Loucy (cell line): ENCODE results near the gene TNPO3.

ENCODE experiments used
- EZH2phosphoT487 ChIP-seq: fragments of 200-600 bp; IDR thresholded peaks from 2 replicates; pipeline ENCODE4 v1.6.1; 2018; ENCODE audit warnings: antibody characterized with exemption, mild to moderate bottlenecking, moderate library complexity, borderline replicate concordance
- TF ChIP-seq, protein P1 (sequence below): fragments of 200-600 bp; sonication (generic); conservative IDR thresholded peaks from 2 replicates; pipeline ENCODE4 v1.5.1; 2014; ENCODE audit warnings: mild to moderate bottlenecking, antibody characterized with exemption, low read length

DNA sequence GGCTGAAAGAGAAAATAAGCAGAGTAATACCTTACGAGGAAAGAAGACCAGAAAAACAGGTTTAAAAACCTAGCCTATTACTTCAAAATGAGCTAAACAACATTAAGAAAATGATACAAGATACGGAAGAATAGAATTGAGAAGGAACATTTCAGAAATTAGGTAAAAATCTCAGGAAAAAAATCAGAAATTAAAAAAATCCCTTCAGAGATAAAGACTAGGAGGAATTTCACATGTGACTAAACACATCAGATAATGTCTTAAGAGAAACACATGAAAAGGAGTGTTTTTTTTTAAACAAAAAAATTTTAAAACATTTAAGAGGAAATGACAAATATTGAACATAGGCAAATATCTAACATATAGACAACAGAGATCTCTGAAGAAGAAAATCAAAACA is 33.3 kb downstream of the TNPO3 start:
- TF ChIP-seq, protein P1, sequence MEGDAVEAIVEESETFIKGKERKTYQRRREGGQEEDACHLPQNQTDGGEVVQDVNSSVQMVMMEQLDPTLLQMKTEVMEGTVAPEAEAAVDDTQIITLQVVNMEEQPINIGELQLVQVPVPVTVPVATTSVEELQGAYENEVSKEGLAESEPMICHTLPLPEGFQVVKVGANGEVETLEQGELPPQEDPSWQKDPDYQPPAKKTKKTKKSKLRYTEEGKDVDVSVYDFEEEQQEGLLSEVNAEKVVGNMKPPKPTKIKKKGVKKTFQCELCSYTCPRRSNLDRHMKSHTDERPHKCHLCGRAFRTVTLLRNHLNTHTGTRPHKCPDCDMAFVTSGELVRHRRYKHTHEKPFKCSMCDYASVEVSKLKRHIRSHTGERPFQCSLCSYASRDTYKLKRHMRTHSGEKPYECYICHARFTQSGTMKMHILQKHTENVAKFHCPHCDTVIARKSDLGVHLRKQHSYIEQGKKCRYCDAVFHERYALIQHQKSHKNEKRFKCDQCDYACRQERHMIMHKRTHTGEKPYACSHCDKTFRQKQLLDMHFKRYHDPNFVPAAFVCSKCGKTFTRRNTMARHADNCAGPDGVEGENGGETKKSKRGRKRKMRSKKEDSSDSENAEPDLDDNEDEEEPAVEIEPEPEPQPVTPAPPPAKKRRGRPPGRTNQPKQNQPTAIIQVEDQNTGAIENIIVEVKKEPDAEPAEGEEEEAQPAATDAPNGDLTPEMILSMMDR, result no peak
- no peak for TF ChIP-seq EZH2phosphoT487
